ENCODE results near the gene CLCA2.

The CLCA2 gene

GRCh38 chr1:86477256-86477655 is 53.3 kb downstream of the CLCA2 start:
- Histone ChIP-seq H3K9ac (ENCODE audit: low read length) (no peak overlapping the region), H3K36me3 (replicated peaks; ENCODE audit: low read depth, low read length) (no peaks in the 10 kb centered on the region), H3K27ac (ENCODE audit: low read length) (no peak overlapping the region), H2AFZ (ENCODE audit: low read depth, low read length) (no peak overlapping the region), H3K79me2 (ENCODE audit: low read length) (no peaks in the 10 kb centered on the region), H3K27me3 (ENCODE audit: low read depth, low read length) (no peaks in the 10 kb centered on the region), H3K4me3 (ENCODE audit: low read length) (no peak overlapping the region), H3K4me1 (ENCODE audit: low read length) (peaks cover 17% of the 10 kb centered on the region), H3K9me3 (ENCODE audit: insufficient read depth, low read length) (no peaks in the 10 kb centered on the region), H3K4me2 (ENCODE audit: low read length) (no peak overlapping the region), H4K20me1 (ENCODE audit: insufficient read depth, low read length) (no peaks in the 10 kb centered on the region)
- TF ChIP-seq CTCF (IDR thresholded peaks at IDR 0.05; ENCODE audit: low read depth, low read length) (no peak), EZH2phosphoT487 (IDR thresholded peaks at IDR 0.05; ENCODE audit: low read depth) (no peak)

- Histone ChIP-seq H3K4me1 (ENCODE audit: low read length) (peaks cover 13% of the 10 kb centered on the region), H3K27me3 (ENCODE audit: low read depth, low read length) (no peaks in the 10 kb centered on the region), H3K4me2 (ENCODE audit: low read length) (no peak overlapping the region), H3K9ac (ENCODE audit: low read length) (no peak overlapping the region), H3K27ac (ENCODE audit: low read length) (no peak overlapping the region), H3K79me2 (ENCODE audit: low read length) (no peaks in the 10 kb centered on the region), H3K36me3 (replicated peaks; ENCODE audit: low read depth, low read length) (no peaks in the 10 kb centered on the region), H4K20me1 (ENCODE audit: insufficient read depth, low read length) (no peaks in the 10 kb centered on the region), H3K9me3 (ENCODE audit: insufficient read depth, low read length) (no peaks in the 10 kb centered on the region), H3K4me3 (ENCODE audit: low read length) (no peak overlapping the region), H2AFZ (ENCODE audit: low read depth, low read length) (no peak overlapping the region)
- no peak for TF ChIP-seq EZH2phosphoT487 (IDR thresholded peaks at IDR 0.05; ENCODE audit: low read depth)
Measured at GRCh38 chr1:86477682-86478081, 53.7 kb downstream of the CLCA2 start.

- Histone ChIP-seq H3K27ac (ENCODE audit: low read length) (no peak overlapping the region), H3K4me3 (ENCODE audit: low read length) (no peak overlapping the region), H3K79me2 (ENCODE audit: low read length) (no peaks in the 10 kb centered on the region), H3K4me2 (ENCODE audit: low read length) (no peak overlapping the region), H2AFZ (ENCODE audit: low read depth, low read length) (no peak overlapping the region), H4K20me1 (ENCODE audit: insufficient read depth, low read length) (no peaks in the 10 kb centered on the region), H3K4me1 (ENCODE audit: low read length) (peaks cover 12% of the 10 kb centered on the region), H3K9ac (ENCODE audit: low read length) (no peak overlapping the region), H3K36me3 (replicated peaks; ENCODE audit: low read depth, low read length) (no peaks in the 10 kb centered on the region), H3K9me3 (ENCODE audit: insufficient read depth, low read length) (no peaks in the 10 kb centered on the region), H3K27me3 (ENCODE audit: low read depth, low read length) (no peaks in the 10 kb centered on the region)
- no peak for TF ChIP-seq EZH2phosphoT487 (IDR thresholded peaks at IDR 0.05; ENCODE audit: low read depth)
- no peak for TF ChIP-seq CTCF (IDR thresholded peaks at IDR 0.05; ENCODE audit: low read depth, low read length)
Measured at GRCh38 chr1:86478416-86479156, 54.6 kb downstream of the CLCA2 start.

GRCh38 chr1:86481966-86482365 is 58.0 kb downstream of the CLCA2 start:
- no peak overlapping the region for H3K9ac ChIP-seq (ENCODE audit: low read length)
- no peaks in the 10 kb centered on the region for H3K79me2 ChIP-seq (ENCODE audit: low read length)
- H3K36me3 ChIP-seq (replicated peaks; ENCODE audit: low read depth, low read length), result no peaks in the 10 kb centered on the region
- H4K20me1 ChIP-seq (ENCODE audit: insufficient read depth, low read length), result no peaks in the 10 kb centered on the region
- no peak overlapping the region for H3K4me2 ChIP-seq (ENCODE audit: low read length)
- H3K27ac ChIP-seq (ENCODE audit: low read length), result no peak overlapping the region
- peaks cover 12% of the 10 kb centered on the region for H3K4me1 ChIP-seq (ENCODE audit: low read length)
- no peaks in the 10 kb centered on the region for H3K27me3 ChIP-seq (ENCODE audit: low read depth, low read length)
- TF ChIP-seq CTCF (IDR thresholded peaks at IDR 0.05; ENCODE audit: low read depth, low read length) (no peak), EZH2phosphoT487 (IDR thresholded peaks at IDR 0.05; ENCODE audit: low read depth) (no peak)
- H3K9me3 ChIP-seq (ENCODE audit: insufficient read depth, low read length), result no peaks in the 10 kb centered on the region
- H2AFZ ChIP-seq (ENCODE audit: low read depth, low read length), result no peak overlapping the region
- H3K4me3 ChIP-seq (ENCODE audit: low read length), result no peak overlapping the region
